ENCODE data around the gene PIK3C2G.

- TF ChIP-seq CTCF (IDR thresholded peaks at IDR 0.05; ENCODE audit: borderline replicate concordance, extremely low read depth, low read length, poor library complexity, severe bottlenecking) (no peak), EZH2 (IDR thresholded peaks at IDR 0.05; ENCODE audit: borderline replicate concordance, low read depth, low read length, severe bottlenecking) (no peak)
Observed at GRCh38 chr12:18683327-18684013, 422.2 kb downstream of the PIK3C2G start.

All from DND-41 (cell line).